Thyroid gland (tissue), 4 donors: ENCODE results near the gene RARG.

Experiments
- CTCF ChIP-seq, 6 experiments: fragments of 200-600 bp in 3 of 6; fragments of 450-650 bp in 3 of 6; sonication (generic) in 3 of 6; IDR thresholded peaks; one replicate each; pipeline ENCODE4 v1.5.1; 2016 to 2019; ENCODE audit warnings: antibody characterized with exemption in 6 of 6, mild to moderate bottlenecking in 2 of 6, inconsistent platforms in 1 of 6, moderate library complexity in 1 of 6
- POLR2A ChIP-seq, 2 donors: fragments of 450-650 bp; IDR thresholded peaks; one replicate each; pipeline ENCODE4 v1.6.1; 2017; ENCODE audit warnings: antibody characterized with exemption in 2 of 2, mild to moderate bottlenecking in 2 of 2, moderate library complexity in 1 of 2

GRCh38 chr12:53265783-53266182, 33.8 kb upstream of the RARG start:
- TF ChIP-seq CTCF (IDR thresholded peaks at IDR 0.05) (no peak), POLR2A (IDR thresholded peaks at IDR 0.05) (no peak)
